H1 (cell line): ENCODE measurements around the gene IGFBP4. TPM values are rescaled to one million over a fixed set of nuclear protein-coding genes. Genes with fewer than 3 reads are reported as not detected.

ENCODE experiments used
- CBX8 ChIP-seq: fragments of 300-800, 300-1000 bp; sonication (generic); IDR thresholded peaks from 2 replicates; pipeline ENCODE4 v1.7.1; 2016; ENCODE audit warnings: low read depth, low read length, borderline replicate concordance
- CHD2 ChIP-seq: IDR thresholded peaks from 2 replicates; pipeline ENCODE4 v1.6.1; 2012; ENCODE audit warnings: low read length, improper control_type of control experiment
- CHD7 ChIP-seq: fragments of 300-600 bp; sonication (generic); IDR thresholded peaks from 2 replicates; pipeline ENCODE4 v1.7.1; 2012; ENCODE audit warnings: low read length, moderate library complexity, mild to moderate bottlenecking, inconsistent platforms; ENCODE audit not compliant: insufficient replicate concordance
- E2F6 ChIP-seq: IDR thresholded peaks from 2 replicates; pipeline ENCODE4 v1.6.1; 2012; ENCODE audit warnings: inconsistent platforms
- GTF2F1 ChIP-seq: IDR thresholded peaks from 2 replicates; pipeline ENCODE4 v1.6.1; 2012; ENCODE audit warnings: low read depth, low read length, improper control_type of control experiment, borderline replicate concordance
- KDM1A ChIP-seq: fragments of 200-600, 300-600 bp; sonication (generic); IDR thresholded peaks from 2 replicates; pipeline ENCODE4 v1.7.1; 2016; ENCODE audit warnings: mild to moderate bottlenecking, low read length, borderline replicate concordance
- KDM4A ChIP-seq: IDR thresholded peaks from one replicate; pipeline ENCODE4 v1.7.1; 2012; ENCODE audit warnings: low read depth, mild to moderate bottlenecking, moderate library complexity, low read length, inconsistent platforms; ENCODE audit not compliant: severe bottlenecking
- MAFK ChIP-seq: IDR thresholded peaks from 2 replicates; pipeline ENCODE4 v1.6.1; 2012; ENCODE audit warnings: low read depth, mild to moderate bottlenecking, improper control_type of control experiment, low read length
- MAX ChIP-seq: IDR thresholded peaks from 2 replicates; pipeline ENCODE4 v1.6.1; 2012; ENCODE audit warnings: inconsistent platforms
- POU5F1 ChIP-seq: IDR thresholded peaks from 2 replicates; pipeline ENCODE4 v1.6.1; 2011; ENCODE audit warnings: low read depth, mild to moderate bottlenecking, low read length, moderate library complexity
- SP4 ChIP-seq: IDR thresholded peaks from 2 replicates; pipeline ENCODE4 v1.6.1; 2012; ENCODE audit warnings: low read length, inconsistent platforms
- polyA plus RNA-seq, 7 experiments: library from polyadenylated mRNA; depleted of rRNA in 3 of 7; stranded (reverse) in 5 of 7; unstranded in 2 of 7; fragments of >200 nt in 5 of 7; fragments of 200-250 nt in 2 of 7; gene quantifications; 1 replicate in 5 of 7; 2 replicates in 1 of 7; 4 replicates in 1 of 7; pipeline versions ENCODE4 v1.2.1 to v1.2.3, GENCODE V29; 2011 to 2013; ENCODE audit warnings: missing spikeins in 2 of 7, mixed read lengths in 2 of 7
- total RNA-seq: library from RNA; stranded (reverse); fragmentation: NEBNext Ultra II Directional; extraction: Animal tissue kit (Norgen Biotek cat#: 25700); gene quantifications from 2 replicates; pipeline ENCODE4 v1.2.1, GENCODE V29; 2021

Gene IGFBP4
- total and polyA plus RNA-seq, 2 of the 8 experiments (the other 6 are each of a cell fraction or from before 2014, with no cell fraction given) = 85.5 to 105 TPM

GRCh38 chr17:40464392-40464855 is 21.2 kb downstream of the IGFBP4 start (continued):
- TF ChIP-seq CHD7 (no peak), MAX (0 out of 2 replicates have a peak, but pooled peaks have one; percentile 21), KDM1A (peak; percentile 99), GTF2F1 (no peak), SP4 (no peak), CBX8 (no peak), KDM4A (no peak), MAFK (no peak), E2F6 (no peak), CHD2 (no peak), POU5F1 (no peak)
